HUDEP-2 (cell line): ENCODE measurements around the gene C22orf31.

Experiments
- DNase-seq, 76 experiments: peaks; one replicate each; lab custom pipeline; 2025; ENCODE audit not compliant: unreplicated experiment in 76 of 76; lab: John Stamatoyannopoulos, UW

The C22orf31 gene

DNA sequence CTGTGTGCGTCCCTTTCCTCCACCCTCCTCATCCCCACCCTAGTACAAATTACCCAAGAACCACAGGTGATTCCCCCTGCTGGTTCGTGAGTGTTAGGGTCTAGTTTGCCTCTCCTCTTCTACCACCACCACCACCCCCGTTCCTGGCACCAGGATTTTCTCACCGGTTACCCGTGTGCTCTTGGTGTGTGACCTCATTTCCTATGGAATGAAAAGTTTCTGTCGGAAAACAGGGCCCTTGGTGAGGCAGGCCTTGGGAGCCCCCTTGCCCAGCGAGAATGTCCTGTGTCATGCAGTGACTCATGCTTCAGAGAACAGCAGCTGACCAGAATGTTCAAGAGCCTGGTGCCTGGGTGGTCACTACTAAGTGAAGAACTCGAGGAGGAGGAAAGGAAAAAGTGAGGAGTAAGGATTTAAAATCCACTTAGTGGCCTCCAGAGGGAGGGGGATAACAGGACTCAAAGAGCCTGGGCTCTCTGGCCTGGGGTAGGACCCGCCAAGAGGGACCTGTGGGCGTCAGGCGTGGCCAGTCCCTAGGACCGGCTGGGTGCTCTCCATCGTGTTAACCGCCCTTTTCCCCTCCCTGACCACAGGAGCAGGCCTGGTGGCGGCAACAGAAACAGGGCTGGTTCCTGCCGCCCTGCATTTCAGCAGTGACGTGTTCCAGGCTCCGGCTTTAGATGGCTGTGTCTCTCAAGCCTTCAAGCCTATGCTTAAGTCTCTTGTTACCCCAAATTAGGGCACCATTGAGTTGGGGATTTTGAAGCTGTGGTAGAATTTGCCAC is 30.2 kb downstream of the C22orf31 start:
- peak in 46 of 76 experiments; percentile 6 to 69 (median 31) for DNase-seq

DNA sequence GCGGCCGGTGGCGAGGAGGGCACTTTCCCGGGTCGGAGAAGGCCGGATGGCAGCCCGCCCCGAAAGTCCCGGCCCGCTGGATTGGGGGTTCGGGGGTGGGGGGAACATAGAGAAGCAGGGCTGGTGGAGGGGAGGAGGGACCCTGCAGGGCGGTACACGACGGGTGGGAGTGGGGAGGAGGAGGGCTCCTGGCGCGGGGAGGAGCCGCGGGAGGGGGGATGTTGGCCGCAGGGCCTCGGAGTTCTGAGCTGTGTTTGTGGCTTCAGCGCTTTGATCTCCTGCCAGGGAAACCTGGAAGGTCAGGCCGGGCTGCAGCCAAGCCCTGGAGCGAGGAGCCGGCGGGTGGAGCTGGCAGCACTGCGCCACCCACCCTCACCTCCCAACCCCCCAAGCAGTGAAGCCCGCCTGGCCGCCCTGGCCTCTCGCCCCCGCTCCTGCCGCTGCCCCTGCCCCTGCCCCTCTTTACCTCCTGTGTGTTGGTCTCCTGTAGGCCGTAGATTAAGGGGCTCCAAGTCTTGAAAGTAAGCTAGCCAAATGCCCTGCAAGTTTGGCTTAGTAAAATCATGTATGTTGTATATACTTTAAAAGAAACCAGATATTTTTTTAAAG is 30.9 kb downstream of the C22orf31 start:
- peak in 69 of 76 experiments; percentile 8 to 83 (median 58) for DNase-seq

DNA sequence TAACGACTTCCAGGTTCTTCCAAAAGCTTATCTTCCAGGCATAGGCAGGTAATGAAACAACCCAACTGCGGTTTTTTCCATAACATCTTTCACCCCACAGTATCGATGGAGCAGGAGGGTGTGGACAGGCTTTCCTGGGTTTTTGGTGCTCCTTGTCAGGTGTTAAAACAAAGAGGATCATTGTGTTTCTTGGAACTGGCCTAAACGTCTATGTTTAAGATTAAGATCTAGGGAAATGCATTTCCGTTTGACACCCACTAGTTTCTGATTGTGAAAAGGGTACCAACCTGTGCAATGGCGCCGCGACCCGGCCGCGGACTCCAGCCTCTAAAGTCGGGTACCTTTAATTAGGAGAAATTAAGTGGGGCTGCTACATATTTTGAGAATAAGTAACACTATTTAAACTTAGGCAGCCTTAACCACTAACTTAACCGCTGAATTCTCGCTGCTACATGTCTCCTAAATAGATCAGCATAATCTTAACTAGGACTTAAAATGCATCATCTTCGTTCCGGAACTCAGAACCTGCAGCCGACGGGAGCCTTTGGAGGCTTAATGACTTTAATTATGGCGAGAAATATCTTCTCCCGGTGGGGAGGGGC is 31.5 kb downstream of the C22orf31 start:
- DNase-seq: peak in 2 of 76 experiments; percentile 19 to 27

DNA sequence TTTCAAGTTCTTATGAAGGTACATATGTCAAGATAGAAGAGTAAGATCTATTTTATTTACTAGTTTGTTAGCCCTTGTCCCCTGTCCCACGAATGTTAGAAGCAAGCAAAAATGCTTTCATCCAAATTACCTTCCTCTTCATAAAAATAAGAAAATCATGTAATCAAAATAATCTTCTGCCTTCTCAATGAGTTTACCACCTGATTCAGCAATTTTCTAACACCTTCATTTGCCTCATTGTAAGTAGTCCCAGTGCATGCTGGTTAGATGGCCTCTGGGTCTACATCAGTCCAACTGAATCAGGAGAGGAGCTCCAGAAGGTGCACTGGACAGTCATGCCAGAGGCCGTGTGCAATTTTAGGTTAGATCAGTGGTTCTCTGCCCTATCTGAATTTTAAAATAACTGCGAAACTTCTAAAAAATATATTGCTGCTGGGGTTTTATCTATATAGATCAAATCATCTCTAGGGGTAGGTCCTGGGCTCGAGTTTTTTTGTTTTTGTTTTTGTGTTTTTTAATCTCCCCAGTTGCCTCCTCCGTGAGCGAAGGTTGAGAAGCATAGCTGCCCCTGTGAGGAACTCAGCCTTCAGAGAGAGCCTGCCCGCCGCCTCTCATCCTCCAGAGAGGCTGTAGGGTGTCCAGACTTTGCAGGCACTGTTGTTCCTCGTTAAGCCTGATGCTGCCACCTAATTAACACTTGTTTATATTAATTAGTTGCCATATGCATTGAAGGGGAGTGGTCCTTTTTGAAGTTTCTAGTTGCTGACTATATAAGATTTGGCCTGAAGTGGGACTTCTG is 32.2 kb downstream of the C22orf31 start:
- DNase-seq: no peak

DNA sequence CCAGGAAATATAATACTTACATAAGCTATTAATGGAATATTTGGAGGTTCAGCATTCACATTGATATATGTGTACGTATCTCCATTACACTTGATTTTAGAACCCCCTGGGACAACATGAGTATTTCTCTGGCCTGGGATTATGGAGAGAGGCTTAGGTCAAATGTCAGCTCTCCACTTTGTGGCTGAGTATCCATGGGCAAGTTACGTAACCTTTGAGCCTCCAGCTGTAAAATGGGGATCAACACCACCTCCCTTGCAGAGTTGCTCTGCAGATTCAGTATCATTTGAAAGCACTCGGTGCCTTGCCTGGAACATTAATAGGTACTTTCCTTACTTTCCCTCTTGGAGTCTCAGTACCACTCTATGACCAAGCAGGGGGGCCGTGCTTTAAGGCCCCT is 33.2 kb downstream of the C22orf31 start:
- no peak for DNase-seq

DNA sequence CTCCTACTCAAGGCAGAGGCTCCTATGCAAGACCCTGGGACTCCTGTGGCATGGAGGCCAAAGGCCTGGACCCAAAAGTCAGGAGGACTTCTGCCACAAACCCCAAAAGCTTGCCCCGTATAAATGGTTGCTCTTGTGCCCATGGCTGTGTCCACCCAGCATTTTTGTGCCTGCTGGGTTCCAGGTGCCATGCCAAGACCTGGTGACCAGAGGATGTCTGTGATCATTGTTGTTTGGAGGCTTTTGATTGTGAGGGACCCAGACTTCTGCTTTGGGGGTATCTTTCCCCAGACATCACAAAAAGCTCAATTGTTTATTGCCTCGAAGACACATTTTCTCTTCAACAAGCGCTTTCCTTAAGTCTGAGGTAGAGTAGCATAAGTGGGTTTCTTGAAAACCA is 35.1 kb downstream of the C22orf31 start:
- DNase-seq: no peak

DNA sequence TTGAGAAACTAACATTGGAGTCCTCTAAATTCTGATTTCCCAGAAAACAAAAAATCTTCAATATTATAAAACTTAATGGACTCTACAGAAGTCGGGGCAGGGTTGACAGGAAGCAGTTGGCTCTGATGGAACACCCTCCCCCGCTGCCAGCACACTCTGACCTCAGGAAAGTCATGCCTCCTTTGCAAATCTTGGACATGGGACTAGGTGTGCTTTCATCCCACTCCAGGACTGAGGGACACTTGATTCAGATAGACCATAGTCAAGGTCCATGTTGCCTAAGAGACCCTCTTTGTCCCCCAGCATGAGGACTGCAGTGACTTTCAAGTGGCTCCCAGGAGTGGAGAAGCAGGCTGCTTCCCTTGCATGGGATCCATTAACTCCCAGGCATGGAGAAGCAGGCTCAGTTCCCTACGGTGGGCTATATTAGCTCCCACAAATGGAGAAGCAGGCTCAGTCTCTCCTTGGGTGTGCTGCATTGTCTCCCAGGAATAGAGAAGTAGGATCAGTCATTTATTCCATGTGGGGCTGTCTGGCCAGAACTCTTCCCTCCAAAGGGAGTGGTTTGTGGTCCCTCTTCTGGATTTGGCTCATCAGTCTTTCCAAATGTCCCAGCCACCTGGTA is 38.3 kb downstream of the C22orf31 start:
- DNase-seq: no peak

DNA sequence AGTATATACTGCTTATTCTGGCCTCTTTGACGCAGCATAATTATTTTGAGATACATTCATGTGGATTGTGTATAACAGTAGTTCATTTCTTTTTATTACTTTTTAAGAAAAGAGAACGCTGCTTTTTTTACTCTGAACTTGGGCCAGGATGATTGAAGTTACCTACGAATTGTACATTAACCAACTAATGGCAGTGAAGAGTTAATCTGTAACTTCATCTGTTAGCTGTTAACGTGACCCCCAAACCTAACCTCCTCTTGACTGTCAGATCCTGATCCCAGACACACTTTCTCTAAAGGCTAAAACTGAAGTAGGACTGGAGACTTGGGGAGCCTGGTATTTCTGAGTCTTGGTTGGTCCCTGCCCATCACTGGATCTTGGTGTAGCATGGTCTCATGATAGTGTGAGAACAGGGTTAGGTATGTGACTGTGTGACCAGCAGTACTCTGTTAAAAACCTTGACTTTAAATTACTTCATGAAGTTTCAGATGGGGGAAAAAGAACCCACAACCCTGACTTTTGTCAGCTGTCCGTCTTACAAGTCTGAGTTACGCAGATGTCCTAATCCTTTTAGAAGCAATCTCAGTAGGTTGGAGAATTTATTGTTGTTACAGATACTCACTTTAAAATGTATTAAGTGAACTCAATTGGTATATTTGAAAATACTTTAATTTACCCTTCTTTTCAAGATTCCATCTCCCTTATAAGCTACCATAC is 39.4 kb downstream of the C22orf31 start:
- DNase-seq: no peak

DNA sequence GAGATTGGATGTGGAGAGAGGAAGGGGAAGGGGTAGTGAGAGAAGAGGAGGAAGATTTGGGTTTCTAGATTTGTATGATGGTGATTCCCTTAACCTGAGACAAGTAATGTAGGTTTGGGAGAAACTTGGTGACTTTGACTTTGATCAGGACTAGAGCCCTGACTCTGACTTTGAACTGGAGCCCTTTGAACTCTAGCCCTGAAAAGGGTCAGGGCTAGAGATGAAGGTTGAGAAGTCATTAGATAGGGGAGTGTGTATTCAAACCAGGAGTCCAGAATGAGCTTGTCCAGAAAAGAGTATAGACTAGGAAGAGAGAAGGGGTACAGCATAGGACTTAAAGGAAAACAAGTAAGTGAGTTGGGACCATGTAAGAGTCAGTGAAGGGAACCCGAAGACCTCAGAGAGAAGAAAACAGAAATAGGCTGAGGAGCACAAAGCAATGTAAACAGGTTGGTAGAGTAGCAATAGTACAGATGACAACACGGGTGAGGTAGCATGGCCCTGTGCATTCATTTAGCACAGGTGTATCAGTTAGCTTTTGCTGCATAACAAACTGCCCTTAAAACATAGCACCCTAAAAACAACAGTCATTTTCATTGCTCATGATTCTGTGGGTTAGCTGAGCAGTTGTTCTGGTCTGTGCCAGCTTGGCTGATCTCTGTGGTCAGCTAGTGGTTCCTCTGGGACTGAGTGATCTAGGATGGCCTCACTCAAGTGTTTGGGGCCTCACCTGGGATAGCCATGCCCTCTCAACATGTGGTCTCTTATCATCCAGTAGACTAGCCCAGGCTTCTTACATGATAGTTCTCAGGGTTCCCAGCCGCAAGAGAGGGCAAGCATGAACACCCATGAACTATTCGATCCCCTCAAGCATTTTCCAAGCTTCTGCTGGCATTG is 43.1 kb downstream of the C22orf31 start:
- no peak for DNase-seq

DNA sequence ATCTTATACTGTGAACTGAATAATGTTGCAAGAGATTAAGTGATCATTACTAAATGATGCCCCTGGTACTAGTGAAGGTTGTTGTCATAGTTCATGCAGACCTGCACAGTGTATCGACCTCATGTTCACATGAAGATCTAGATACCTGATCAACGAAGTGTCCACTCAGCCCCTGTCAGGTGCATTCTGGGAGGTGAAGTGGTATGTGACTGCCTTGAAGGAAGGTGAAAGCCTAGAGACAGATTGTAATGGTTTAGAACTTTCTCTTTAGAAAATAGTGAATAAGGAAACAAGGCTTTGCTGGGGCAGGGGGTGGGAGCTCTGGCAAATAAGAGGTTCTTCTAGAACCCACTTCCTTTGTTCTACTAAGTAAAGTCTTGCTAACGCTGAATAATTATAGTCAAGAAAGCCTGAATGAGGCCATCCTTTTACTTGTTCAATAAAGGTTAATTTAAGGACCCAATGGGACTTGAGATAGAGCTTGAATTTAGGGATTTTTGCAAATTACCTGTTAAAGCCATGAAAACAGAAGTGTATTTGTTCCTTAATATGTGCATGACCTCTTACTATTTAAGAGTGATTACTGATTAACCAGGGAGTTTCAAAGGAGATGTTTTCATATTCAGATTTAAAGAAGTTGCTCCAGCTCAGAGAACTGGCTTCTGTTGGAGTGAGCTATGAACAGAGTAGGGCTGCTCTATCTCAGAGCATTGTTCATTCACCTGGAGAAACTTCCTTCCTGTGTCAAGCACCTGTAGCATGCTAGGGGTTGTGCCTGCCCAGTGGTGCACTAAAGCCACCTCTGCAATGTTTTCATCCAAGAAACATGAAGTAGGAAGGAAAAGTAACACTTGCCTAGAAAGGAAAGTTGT is 45.3 kb downstream of the C22orf31 start:
- DNase-seq: no peak

DNA sequence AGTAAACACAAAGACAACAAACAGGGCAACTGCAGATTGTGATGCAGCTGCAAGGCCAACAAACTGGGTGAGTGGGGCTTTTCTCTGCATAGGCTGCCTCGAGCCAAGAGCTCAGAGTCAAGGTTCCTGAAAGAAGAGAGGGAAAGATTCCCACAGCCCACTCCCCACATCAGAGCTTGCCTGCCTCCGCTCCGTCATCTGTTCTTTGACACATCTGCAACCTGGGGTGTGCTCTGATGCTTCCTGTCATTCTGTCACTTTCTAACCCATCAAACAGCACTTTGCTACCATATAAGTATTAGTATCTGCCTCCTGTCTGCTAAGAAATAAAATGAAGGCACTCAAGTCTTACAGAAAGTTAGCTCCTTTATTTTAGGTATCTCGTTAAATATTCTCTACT is 46.9 kb downstream of the C22orf31 start:
- no peak for DNase-seq

DNA sequence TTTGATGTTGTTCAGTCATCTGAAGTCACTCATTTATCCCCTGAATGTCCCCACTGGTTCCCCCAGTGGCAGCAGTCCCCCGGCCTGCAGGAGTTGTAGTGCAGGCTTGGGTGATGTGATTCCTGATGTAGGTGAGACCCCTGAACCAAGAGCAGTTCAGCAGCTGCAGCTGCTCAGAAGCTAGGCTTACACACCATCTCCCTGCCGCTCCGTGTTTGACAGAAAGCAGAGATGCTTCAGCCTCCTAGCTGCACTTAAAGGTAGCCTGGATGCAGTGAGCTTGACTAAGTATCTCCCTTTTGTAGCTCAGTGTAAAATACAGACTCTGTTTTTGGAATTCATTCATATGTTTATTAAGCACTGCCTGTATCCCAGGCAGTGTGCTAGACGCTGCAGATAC is 47.3 kb downstream of the C22orf31 start:
- no peak for DNase-seq

DNA sequence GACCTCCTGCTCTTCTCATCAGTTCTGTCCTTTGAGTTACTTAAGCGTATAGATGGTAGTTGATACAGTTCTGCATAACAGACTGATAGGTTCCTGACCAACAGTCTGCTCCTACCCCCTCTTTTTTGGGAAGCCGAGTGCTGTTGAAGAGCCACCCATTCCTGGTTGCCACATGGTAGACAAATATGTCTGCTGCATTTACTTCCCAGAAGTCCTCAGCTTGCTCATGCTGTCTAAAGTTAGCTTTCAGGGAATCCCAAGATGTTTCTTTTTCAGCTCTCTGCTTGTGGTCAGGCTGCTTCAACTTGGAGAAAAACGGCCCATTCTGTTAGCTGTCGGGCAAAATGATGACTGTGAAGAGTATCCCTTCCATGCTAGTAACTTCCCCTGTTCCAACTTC is 48.7 kb downstream of the C22orf31 start:
- no peak for DNase-seq

DNA sequence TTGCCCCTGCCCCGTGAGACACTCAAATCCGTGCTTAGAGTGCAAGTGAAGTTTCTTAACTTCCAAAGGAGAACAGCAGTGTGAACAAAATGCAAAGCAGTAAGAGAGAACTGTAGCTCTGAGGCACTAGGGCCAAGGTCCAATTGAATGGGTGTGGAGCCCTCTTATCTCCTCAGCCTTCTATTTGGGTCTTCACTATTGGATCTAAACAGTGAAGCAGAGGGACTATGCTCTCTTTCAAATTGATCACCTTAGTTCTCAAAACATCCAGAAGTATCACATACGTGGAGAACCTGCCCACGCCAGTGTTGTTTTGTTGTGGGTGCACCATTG is 49.6 kb downstream of the C22orf31 start:
- DNase-seq: no peak

DNA sequence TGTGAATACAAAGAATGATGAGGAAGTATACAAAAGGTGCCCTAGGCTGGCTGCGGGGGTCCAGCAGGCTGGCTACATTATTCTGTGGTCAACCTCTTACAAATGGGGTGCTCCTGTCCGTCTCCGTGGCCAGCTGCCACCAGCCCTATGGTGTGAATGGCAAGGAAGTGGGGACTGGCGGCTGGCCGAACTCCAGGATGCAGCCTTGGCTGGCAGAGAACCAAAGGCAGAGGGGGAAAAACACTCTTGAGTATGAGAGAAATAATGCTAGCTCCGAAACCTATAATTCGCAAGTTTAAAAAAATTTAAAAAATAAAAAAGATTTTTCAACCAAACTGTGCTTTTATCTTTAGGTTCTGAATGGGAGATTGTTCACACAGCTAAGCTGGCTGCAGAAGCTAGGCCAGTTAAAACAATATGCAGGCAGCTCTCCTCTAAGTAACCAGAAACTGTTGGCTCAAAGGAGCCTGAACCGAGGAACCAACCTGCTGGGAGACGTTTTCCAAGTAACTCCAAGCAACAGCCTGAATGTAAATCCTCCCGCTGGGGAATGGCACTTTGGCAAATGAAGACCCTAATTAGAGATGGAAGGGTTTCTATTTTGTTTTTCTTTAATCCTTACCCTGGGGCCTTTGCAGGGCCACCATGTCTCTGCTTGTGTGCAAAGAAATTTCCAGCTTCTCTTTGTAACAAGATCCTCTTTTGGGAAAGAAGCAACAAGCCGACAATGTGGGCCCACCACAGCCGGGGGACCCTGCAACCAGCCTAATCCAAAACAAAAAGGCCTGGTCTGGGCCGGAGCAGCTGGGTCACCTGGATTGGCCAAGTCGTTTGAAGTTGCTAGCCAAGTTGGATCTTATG is 50.2 kb downstream of the C22orf31 start:
- no peak for DNase-seq

DNA sequence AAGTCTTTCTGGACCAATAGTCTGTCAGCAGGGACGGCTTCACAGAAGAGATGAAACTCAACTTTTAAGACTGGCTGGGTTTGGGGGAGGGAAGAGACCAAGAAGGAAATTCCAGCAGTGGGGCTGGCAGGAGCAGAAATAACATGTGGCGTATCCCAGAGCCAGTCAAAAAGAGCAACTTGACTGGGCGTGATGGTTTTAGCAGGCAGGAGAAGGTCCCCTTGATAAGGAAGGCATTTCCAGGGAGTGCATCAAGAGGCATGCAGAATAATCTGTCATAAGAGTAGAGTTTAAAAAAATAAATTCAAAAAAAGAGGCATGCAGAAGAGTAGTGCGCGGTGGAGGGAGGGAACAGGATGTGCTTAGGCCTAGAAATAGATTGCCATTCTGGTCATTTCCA is 52.5 kb downstream of the C22orf31 start:
- no peak for DNase-seq
